Heart right ventricle (tissue), 16 donors: ENCODE data around the gene OSBPL10. TPM values are rescaled to one million over a fixed set of nuclear protein-coding genes. Genes with fewer than 3 reads are reported as not detected.

Source experiments
- ATAC-seq, 8 donors: fragments of 200-7000 bp; cut with Tn5 transposase; one replicate each; pipeline ENCODE4 v1.9.1; 2020; ENCODE audit warnings: mild to moderate bottlenecking in 8 of 8, moderate library complexity in 8 of 8, moderate number of reproducible peaks in 1 of 8
- DNase-seq, 2 donors: peaks; one replicate each; pipeline ENCODE4 v3.0.0-alpha.2; 2020
- H3K27ac ChIP-seq, 10 donors: fragments of 200-600 bp; sonication (generic) in 2 of 10; one replicate each; pipeline versions ENCODE4 v1.5.0 to v1.8.0; 2020 to 2022; ENCODE audit warnings: mild to moderate bottlenecking in 3 of 10
- H3K27me3 ChIP-seq, 7 donors: fragments of 200-600 bp; one replicate each; pipeline ENCODE4 v1.8.0; 2021 to 2022; ENCODE audit warnings: mild to moderate bottlenecking in 2 of 7
- H3K36me3 ChIP-seq, 9 donors: fragments of 200-600 bp; sonication (generic) in 1 of 9; one replicate each; pipeline versions ENCODE4 v1.5.0 to v1.8.0; 2020 to 2022; ENCODE audit warnings: mild to moderate bottlenecking in 2 of 9
- H3K4me1 ChIP-seq, 9 donors: fragments of 200-600 bp; sonication (generic) in 1 of 9; one replicate each; pipeline versions ENCODE4 v1.5.0 to v1.8.0; 2020 to 2022; ENCODE audit warnings: mild to moderate bottlenecking in 4 of 9
- H3K4me3 ChIP-seq, 10 donors: fragments of 200-600 bp; sonication (generic) in 2 of 10; one replicate each; pipeline versions ENCODE4 v1.5.0 to v1.8.0; 2020 to 2022; ENCODE audit warnings: mild to moderate bottlenecking in 7 of 10, moderate library complexity in 2 of 10
- H3K9me3 ChIP-seq, 11 donors: fragments of 200-600 bp in 10 of 11; sonication (generic) in 2 of 11; one replicate each; pipeline versions ENCODE4 v1.5.0 to v1.8.0; 2013 to 2022; ENCODE audit warnings: mild to moderate bottlenecking in 2 of 11, control low read depth in 1 of 11, moderate library complexity in 1 of 11
- CTCF ChIP-seq, 9 donors: fragments of 200-600 bp; sonication (generic) in 2 of 9; IDR thresholded peaks; one replicate each; pipeline versions ENCODE4 v1.5.0 to v1.8.0; 2021 to 2022; ENCODE audit warnings: antibody characterized with exemption in 9 of 9, mild to moderate bottlenecking in 5 of 9, moderate library complexity in 1 of 9
- WGBS, 2 donors: extraction: QIAGEN DNeasy Blood & Tissue Kit; methylation state at CpG; one replicate each; pipeline ENCODE4 v1.1.7; 2013; ENCODE audit warnings: inconsistent platforms in 1 of 2; 5-methylcytosine and 5-hydroxymethylcytosine counted together
- intact Hi-C, 10 donors: fragments of 100-400 bp; cut with DNase I; formaldehyde crosslinking; loops; one replicate each; pipeline versions ENCODE4 v1.11.1 to v1.14.2; 2022
- polyA plus RNA-seq, 2 donors: library from polyadenylated mRNA; stranded (reverse); fragments of 200-250 nt; gene quantifications; one replicate each; pipeline ENCODE4 v1.2.3, GENCODE V29; 2013
- total RNA-seq, 10 donors: library from RNA; stranded (reverse); fragmentation: NEBNext Ultra II Directional in 3 of 10; extraction: Animal tissue kit (Norgen Biotek cat#: 25700) in 3 of 10; gene quantifications; one replicate each; pipeline versions ENCODE4 v1.2.1 to v1.2.4, GENCODE V29; 2021 to 2023
- donor health status: Arrhythmogenic right ventricular cardiomyopathy.
- donor health status: ischemic (EF 13 %, LVEDD 7.1; RV severe dilation, severe dysfunction).
- donor health status: healthy with polysubstance abuse.
- donor health status: DM: no; HTN: yes; CAD: no.
- donor health status: DM: no; HTN: no; CAD: no.
- donor health status: ischemic (EF 25% LVEDD 6.9; RV normal size, moderate dysfunction).
- donor health status: ischemic (EF 25% LVEDD 5.7; RV mildly dilated, moderate dysfunction).
- donor health status: healthy.
- donor health status: DM: yes; HTN: yes; CAD: no.
- donor health status: Ischemic cardiomyopathy.
- donor health status: ischemic (EF 35%, LVEDD 5.7; RV mildly dilated, moderate dysfunction).
- donor health status: nonischemic (EF 11% LVEDD 7.7; RV severe dilation, severe dysfunction).
- donor health status: DM: yes; HTN: yes; CAD: no.
- donor health status: PGD.
- donor health status: ischemic (EF 29% LVEDD 5.4; RV normal size, mild dysfunction).
- donor health status: nonischemic (EF 23%, LVEDD 6.1; RV moderate dilation, normal function).

Gene OSBPL10
- total and polyA plus RNA-seq, 12 donors, result 1.2 to 8.5 (median 4.1) TPM

GRCh38 chr3:31709526-31709925 is 271.5 kb downstream of the OSBPL10 start:
- intact Hi-C loops, result no loop called here
- Histone ChIP-seq H3K27me3 (no peaks in the 10 kb centered on the region), H3K4me1 (peaks cover 0 to 15% (median 0%) of the 10 kb centered on the region in 9 donors), H3K27ac (no peak overlapping the region), H3K36me3 (no peaks in the 10 kb centered on the region), H3K9me3 (peaks cover 0 to 15% (median 3%) of the 10 kb centered on the region in 11 donors), H3K4me3 (no peak overlapping the region)
- no peak for TF ChIP-seq CTCF (IDR thresholded peaks at IDR 0.05)
- ATAC-seq (no peak), DNase-seq (no peak)
- WGBS, 2 donors, result 84 to 87% methylated on average over 4 of the region's 4 CpGs

- peaks cover 0 to 16% (median 0%) of the 10 kb centered on the region in 9 donors for H3K4me1 ChIP-seq
- WGBS, 2 donors, result 64 to 68% methylated on average over 9 of the region's 9 CpGs
- no peak overlapping the region for H3K27ac ChIP-seq
- intact Hi-C loops, result no loop called here
- no peak overlapping the region for H3K4me3 ChIP-seq
- H3K27me3 ChIP-seq, result no peaks in the 10 kb centered on the region
- ATAC-seq, result no peak
- DNase-seq, result no peak
- no peaks in the 10 kb centered on the region for H3K36me3 ChIP-seq
- no peak for TF ChIP-seq CTCF (IDR thresholded peaks at IDR 0.05)
- H3K9me3 ChIP-seq, result peaks cover 0 to 15% (median 3%) of the 10 kb centered on the region in 11 donors
Measured at GRCh38 chr3:31709005-31709404, 272.1 kb downstream of the OSBPL10 start.

- H3K27ac ChIP-seq, result no peak overlapping the region
- no peak overlapping the region for H3K4me3 ChIP-seq
- peaks cover 0 to 12% (median 0%) of the 10 kb centered on the region in 9 donors for H3K4me1 ChIP-seq
- no peak for ATAC-seq
- peaks cover 0 to 6% (median under 1%) of the 10 kb centered on the region in 11 donors for H3K9me3 ChIP-seq
- H3K36me3 ChIP-seq, result no peaks in the 10 kb centered on the region
- TF ChIP-seq CTCF (IDR thresholded peaks at IDR 0.05), result no peak
- intact Hi-C loops, result no loop called here
- no peak for DNase-seq
- no peaks in the 10 kb centered on the region for H3K27me3 ChIP-seq
Measured at GRCh38 chr3:31707286-31707685, 273.8 kb downstream of the OSBPL10 start.

- H3K36me3 ChIP-seq, result no peaks in the 10 kb centered on the region
- H3K27me3 ChIP-seq, result no peaks in the 10 kb centered on the region
- DNase-seq, result no peak
- no peaks in the 10 kb centered on the region for H3K9me3 ChIP-seq
- intact Hi-C loops, result no loop called here
- peaks cover 0 to 12% (median 0%) of the 10 kb centered on the region in 9 donors for H3K4me1 ChIP-seq
- no peak for TF ChIP-seq CTCF (IDR thresholded peaks at IDR 0.05)
- WGBS, 2 donors, result 88 to 93% methylated on average over 4 of the region's 4 CpGs
- H3K27ac ChIP-seq, result no peak overlapping the region
- ATAC-seq, result no peak
- no peak overlapping the region for H3K4me3 ChIP-seq
Measured at GRCh38 chr3:31705736-31706135, 275.3 kb downstream of the OSBPL10 start.
